HL-60 (cell line): ENCODE measurements around the gene VAMP3.

Experiments
- GABPA ChIP-seq: IDR thresholded peaks from 2 replicates; pipeline ENCODE4 v1.6.1; 2012; ENCODE audit warnings: low read depth
- REST ChIP-seq: IDR thresholded peaks from 2 replicates; pipeline ENCODE4 v1.6.1; 2012; ENCODE audit warnings: low read depth; ENCODE audit not compliant: insufficient replicate concordance
- TF ChIP-seq, protein P1 (sequence below): IDR thresholded peaks from one replicate; pipeline ENCODE4 v1.5.1; 2011; ENCODE audit warnings: low read length, control low read depth, inconsistent platforms; ENCODE audit not compliant: insufficient read depth

GRCh38 chr1:7786795-7787194 lies 15.7 kb downstream of the VAMP3 start:
- TF ChIP-seq, protein P1, sequence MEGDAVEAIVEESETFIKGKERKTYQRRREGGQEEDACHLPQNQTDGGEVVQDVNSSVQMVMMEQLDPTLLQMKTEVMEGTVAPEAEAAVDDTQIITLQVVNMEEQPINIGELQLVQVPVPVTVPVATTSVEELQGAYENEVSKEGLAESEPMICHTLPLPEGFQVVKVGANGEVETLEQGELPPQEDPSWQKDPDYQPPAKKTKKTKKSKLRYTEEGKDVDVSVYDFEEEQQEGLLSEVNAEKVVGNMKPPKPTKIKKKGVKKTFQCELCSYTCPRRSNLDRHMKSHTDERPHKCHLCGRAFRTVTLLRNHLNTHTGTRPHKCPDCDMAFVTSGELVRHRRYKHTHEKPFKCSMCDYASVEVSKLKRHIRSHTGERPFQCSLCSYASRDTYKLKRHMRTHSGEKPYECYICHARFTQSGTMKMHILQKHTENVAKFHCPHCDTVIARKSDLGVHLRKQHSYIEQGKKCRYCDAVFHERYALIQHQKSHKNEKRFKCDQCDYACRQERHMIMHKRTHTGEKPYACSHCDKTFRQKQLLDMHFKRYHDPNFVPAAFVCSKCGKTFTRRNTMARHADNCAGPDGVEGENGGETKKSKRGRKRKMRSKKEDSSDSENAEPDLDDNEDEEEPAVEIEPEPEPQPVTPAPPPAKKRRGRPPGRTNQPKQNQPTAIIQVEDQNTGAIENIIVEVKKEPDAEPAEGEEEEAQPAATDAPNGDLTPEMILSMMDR, result no peak
- TF ChIP-seq REST, result no peak
- no peak for TF ChIP-seq GABPA
